H1 (cell line): ENCODE measurements around the gene CSRNP3. TPM values are rescaled to one million over a fixed set of nuclear protein-coding genes. Genes with fewer than 3 reads are reported as not detected.

ENCODE experiments used
- CTCF ChIA-PET: fragments of 300-600 bp; sonication (Branson Sonifier 250); formaldehyde crosslinking; loops from one replicate; lab custom pipeline; 2021; ENCODE audit not compliant: partially characterized antibody; lab: Charles Lee
- POLR2A ChIA-PET: fragments of 300-600 bp; sonication (Branson Sonifier 250); formaldehyde crosslinking; loops from one replicate; lab custom pipeline; 2021; ENCODE audit warnings: inconsistent platforms; ENCODE audit not compliant: partially characterized antibody; lab: Charles Lee
- DNase-seq, 2 experiments: peaks; one replicate each; pipeline versions ENCODE4 v3.0.0 to v3.0.0-alpha.2; 2010 to 2022; ENCODE audit warnings: low spot score in 2 of 2, low read depth in 1 of 2, mixed read lengths in 1 of 2
- FAIRE-seq: peaks from 2 replicates; lab custom pipeline; 2011; peaks lifted over from hg19 to GRCh38; lab: Jason Lieb, UNC
- H2AFZ ChIP-seq: 2 replicates; pipeline ENCODE4 v1.8.1; 2012; ENCODE audit warnings: low read length, inconsistent platforms
- H2AK5ac ChIP-seq: 2 replicates; pipeline ENCODE4 v1.6.1; 2013; ENCODE audit warnings: low read depth, low read length
- H2BK120ac ChIP-seq: replicated peaks from 2 replicates; pipeline ENCODE3; 2013; ENCODE audit warnings: low read depth, low read length, inconsistent platforms
- H2BK12ac ChIP-seq: 2 replicates; pipeline ENCODE4 v1.6.1; 2013; ENCODE audit warnings: low read depth, low read length
- H2BK15ac ChIP-seq: 2 replicates; pipeline ENCODE4 v1.6.1; 2013; ENCODE audit warnings: low read length
- H2BK20ac ChIP-seq: 2 replicates; pipeline ENCODE4 v1.6.1; 2013; ENCODE audit warnings: low read length
- H2BK5ac ChIP-seq: 2 replicates; pipeline ENCODE4 v1.6.1; 2013; ENCODE audit warnings: low read depth, low read length
- H3K14ac ChIP-seq: 2 replicates; pipeline ENCODE4 v1.6.1; 2013; ENCODE audit warnings: inconsistent platforms; ENCODE audit not compliant: insufficient read length
- H3K18ac ChIP-seq: 2 replicates; pipeline ENCODE4 v1.6.1; 2013; ENCODE audit warnings: low read length; ENCODE audit errors: extremely low read depth
- H3K23ac ChIP-seq: 2 replicates; pipeline ENCODE4 v1.6.1; 2013; ENCODE audit warnings: inconsistent platforms; ENCODE audit not compliant: insufficient read length
- H3K23me2 ChIP-seq: 2 replicates; pipeline ENCODE4 v1.6.1; 2013; ENCODE audit warnings: low read depth, low read length
- H3K27ac ChIP-seq: 2 replicates; pipeline ENCODE4 v1.6.1; 2011; ENCODE audit warnings: low read depth, low read length, inconsistent platforms
- H3K27me3 ChIP-seq, 4 experiments: replicated peaks in 1 of 4; 1 replicate in 1 of 4; 2 replicates in 3 of 4; pipeline versions ENCODE4 v1.6.1 to v1.8.1; 2011 to 2013; ENCODE audit warnings: low read length in 3 of 4, mild to moderate bottlenecking in 3 of 4, inconsistent platforms in 2 of 4, mixed read lengths in 2 of 4, moderate library complexity in 1 of 4; ENCODE audit not compliant: control insufficient read depth in 3 of 4, insufficient read depth in 3 of 4; ENCODE audit errors: extremely low read depth in 1 of 4
- H3K36me3 ChIP-seq, 4 experiments: 2 replicates each; pipeline versions ENCODE4 v1.6.1 to v1.8.1; 2011 to 2013; ENCODE audit warnings: mild to moderate bottlenecking in 4 of 4, low read length in 3 of 4, moderate library complexity in 2 of 4, control low read depth in 1 of 4, inconsistent platforms in 1 of 4; ENCODE audit not compliant: insufficient read depth in 4 of 4, control insufficient read depth in 2 of 4
- H3K4ac ChIP-seq: replicated peaks from 2 replicates; pipeline ENCODE3; 2013; ENCODE audit warnings: low read length, low read depth, mixed read lengths, inconsistent platforms; ENCODE audit not compliant: insufficient read length
- H3K4me1 ChIP-seq, 4 experiments: replicated peaks in 1 of 4; 1 replicate in 1 of 4; 2 replicates in 3 of 4; pipeline versions ENCODE4 v1.6.1 to v1.8.1; 2011 to 2013; ENCODE audit warnings: low read length in 3 of 4, inconsistent platforms in 2 of 4, mixed read lengths in 1 of 4; ENCODE audit not compliant: insufficient read depth in 4 of 4, control insufficient read depth in 3 of 4
- H3K4me2 ChIP-seq, 2 experiments: 2 replicates each; pipeline versions ENCODE4 v1.6.1 to v1.8.1; 2011 to 2013; ENCODE audit warnings: low read depth in 2 of 2, low read length in 2 of 2, control low read depth in 1 of 2, inconsistent platforms in 1 of 2, mild to moderate bottlenecking in 1 of 2; ENCODE audit not compliant: insufficient read depth in 1 of 2
- H3K4me3 ChIP-seq, 4 experiments: fragments of 200-600, 300-600 bp in 1 of 4; sonication (generic), shearing (Covaris generic), sonication (Bioruptor Twin) in 1 of 4; 2 replicates each; pipeline versions ENCODE4 v1.5.1 to v1.8.1; 2011 to 2016; ENCODE audit warnings: low read length in 4 of 4, low read depth in 3 of 4, control low read depth in 2 of 4, inconsistent platforms in 2 of 4, mild to moderate bottlenecking in 2 of 4, mixed read lengths in 1 of 4, moderate library complexity in 1 of 4; ENCODE audit not compliant: insufficient read depth in 2 of 4; ENCODE audit errors: extremely low read depth in 1 of 4
- H3K56ac ChIP-seq: replicated peaks from 2 replicates; pipeline ENCODE3; 2013; ENCODE audit warnings: low read depth, mild to moderate bottlenecking, mixed read lengths, low read length, inconsistent platforms; ENCODE audit not compliant: insufficient read length
- H3K79me1 ChIP-seq: 2 replicates; pipeline ENCODE4 v1.6.1; 2013; ENCODE audit warnings: low read depth, low read length, control low read depth
- H3K79me2 ChIP-seq, 2 experiments: 2 replicates each; pipeline versions ENCODE4 v1.6.1 to v1.8.1; 2012 to 2013; ENCODE audit warnings: low read length in 2 of 2, mild to moderate bottlenecking in 2 of 2, inconsistent platforms in 1 of 2; ENCODE audit not compliant: insufficient read depth in 2 of 2, control insufficient read depth in 1 of 2
- H3K9ac ChIP-seq, 4 experiments: replicated peaks in 1 of 4; 1 replicate in 1 of 4; 2 replicates in 3 of 4; pipeline versions ENCODE4 v1.6.1 to v1.8.1; 2011 to 2013; ENCODE audit warnings: low read depth in 3 of 4, low read length in 3 of 4, control low read depth in 2 of 4, mild to moderate bottlenecking in 2 of 4, moderate library complexity in 2 of 4, inconsistent platforms in 1 of 4; ENCODE audit errors: extremely low read depth in 1 of 4
- H3K9me3 ChIP-seq, 2 experiments: 2 replicates each; pipeline versions ENCODE4 v1.6.1 to v1.8.1; 2012 to 2013; ENCODE audit warnings: mild to moderate bottlenecking in 2 of 2, moderate library complexity in 2 of 2, control low read depth in 1 of 2, inconsistent platforms in 1 of 2, low read depth in 1 of 2, low read length in 1 of 2, mixed read lengths in 1 of 2; ENCODE audit not compliant: insufficient read depth in 2 of 2
- H4K20me1 ChIP-seq, 2 experiments: replicated peaks in 1 of 2; 2 replicates each; pipeline versions ENCODE3 to v1.8.1; 2011 to 2013; ENCODE audit warnings: inconsistent platforms in 2 of 2, low read length in 2 of 2, mild to moderate bottlenecking in 1 of 2; ENCODE audit not compliant: insufficient read depth in 2 of 2, control insufficient read depth in 1 of 2
- H4K5ac ChIP-seq: 2 replicates; pipeline ENCODE4 v1.6.1; 2013; ENCODE audit warnings: low read length, low read depth, mixed read lengths, inconsistent platforms; ENCODE audit not compliant: insufficient read length
- H4K8ac ChIP-seq: 2 replicates; pipeline ENCODE4 v1.8.0; 2013; ENCODE audit warnings: mild to moderate bottlenecking, moderate library complexity, low read length, inconsistent platforms; ENCODE audit not compliant: insufficient read depth; ENCODE audit errors: extremely low read depth
- H4K91ac ChIP-seq: replicated peaks from 2 replicates; pipeline ENCODE3; 2013; ENCODE audit warnings: low read length, mixed read lengths, inconsistent platforms; ENCODE audit not compliant: insufficient read length
- ATF3 ChIP-seq: IDR thresholded peaks from 2 replicates; pipeline ENCODE4 v1.6.1; 2011; ENCODE audit warnings: low read depth, mild to moderate bottlenecking, low read length; ENCODE audit not compliant: insufficient read depth
- BCL11A ChIP-seq, 2 experiments: IDR thresholded peaks; one replicate each; pipeline ENCODE4 v1.6.1; 2011; ENCODE audit warnings: low read depth in 2 of 2, low read length in 2 of 2, mild to moderate bottlenecking in 2 of 2
- CHD1 ChIP-seq: IDR thresholded peaks from 2 replicates; pipeline ENCODE4 v1.6.1; 2012; ENCODE audit warnings: low read depth, low read length, improper control_type of control experiment
- KDM5A ChIP-seq: fragments of 200-600 bp; IDR thresholded peaks from 2 replicates; pipeline ENCODE4 v1.7.1; 2012; ENCODE audit warnings: mild to moderate bottlenecking, low read length, inconsistent platforms, mixed read lengths
- RBBP5 ChIP-seq: IDR thresholded peaks from 2 replicates; pipeline ENCODE4 v1.7.1; 2012; ENCODE audit warnings: low read depth, mild to moderate bottlenecking, inconsistent platforms, low read length, moderate library complexity, borderline replicate concordance
- RFX5 ChIP-seq: IDR thresholded peaks from 2 replicates; pipeline ENCODE4 v1.6.1; 2011; ENCODE audit warnings: low read depth, low read length, improper control_type of control experiment, borderline replicate concordance
- RNF2 ChIP-seq: fragments of 200-900, 300-1000 bp; sonication (generic); IDR thresholded peaks from 2 replicates; pipeline ENCODE4 v1.7.1; 2016; ENCODE audit warnings: borderline replicate concordance, low read depth, mild to moderate bottlenecking, antibody characterized with exemption, low read length; ENCODE audit not compliant: poor library complexity, severe bottlenecking; ENCODE audit errors: missing control alignments
- SIN3A ChIP-seq, 2 experiments: IDR thresholded peaks in 1 of 2; conservative IDR thresholded peaks in 1 of 2; 2 replicates each; pipeline ENCODE4 v1.6.1; 2011 to 2012; ENCODE audit warnings: low read length in 2 of 2, improper control_type of control experiment in 1 of 2, low read depth in 1 of 2, mild to moderate bottlenecking in 1 of 2
- SIRT6 ChIP-seq: IDR thresholded peaks from one replicate; pipeline ENCODE4 v1.7.1; 2012; ENCODE audit warnings: low read length, inconsistent platforms
- YY1 ChIP-seq: IDR thresholded peaks from 2 replicates; pipeline ENCODE4 v1.6.1; 2011; ENCODE audit warnings: low read depth, mild to moderate bottlenecking, low read length
- WGBS, 2 experiments: shearing (Covaris generic) in 1 of 2; methylation state at CpG; one replicate each; pipeline versions ENCODE4 v1.1.6 to v1.1.7; 2013 to 2015; ENCODE audit warnings: low lambda C conversion rate in 2 of 2, mixed read lengths in 2 of 2, inconsistent platforms in 1 of 2, low coverage in 1 of 2, missing lambda C conversion rate in 1 of 2; ENCODE audit not compliant: insufficient replicate concordance in 2 of 2, insufficient coverage in 1 of 2, insufficient read length in 1 of 2; ENCODE audit errors: extremely low coverage in 1 of 2, missing lambda C conversion rate in 1 of 2; 5-methylcytosine and 5-hydroxymethylcytosine counted together
- polyA plus RNA-seq, 7 experiments: library from polyadenylated mRNA; depleted of rRNA in 3 of 7; stranded (reverse) in 5 of 7; unstranded in 2 of 7; fragments of >200 nt in 5 of 7; fragments of 200-250 nt in 2 of 7; gene quantifications; 1 replicate in 5 of 7; 2 replicates in 1 of 7; 4 replicates in 1 of 7; pipeline versions ENCODE4 v1.2.1 to v1.2.3, GENCODE V29; 2011 to 2013; ENCODE audit warnings: missing spikeins in 2 of 7, mixed read lengths in 2 of 7
- total RNA-seq: library from RNA; stranded (reverse); fragmentation: NEBNext Ultra II Directional; extraction: Animal tissue kit (Norgen Biotek cat#: 25700); gene quantifications from 2 replicates; pipeline ENCODE4 v1.2.1, GENCODE V29; 2021

CSRNP3 gene
- total and polyA plus RNA-seq, 2 of the 8 experiments (the other 6 are each of a cell fraction or from before 2014, with no cell fraction given), result 1.3 to 6.5 TPM

GRCh38 chr2:165524720-165525119 is 55.2 kb downstream of the CSRNP3 start:
- H3K9ac ChIP-seq, result no peak overlapping the region
- no peak overlapping the region for H3K56ac ChIP-seq
- POLR2A ChIA-PET, result no interaction called here
- 0 out of 8 replicates have a peak, but pooled peaks cover 0 to 2% (median 0%) of the 10 kb centered on the region in 4 experiments for H3K36me3 ChIP-seq
- H2BK20ac ChIP-seq, result no peak overlapping the region
- H3K4ac ChIP-seq, result no peak overlapping the region
- H3K4me2 ChIP-seq, result no peak overlapping the region
- no peak overlapping the region for H3K23ac ChIP-seq
- no peak overlapping the region for H3K27ac ChIP-seq
- no peak overlapping the region for H2AFZ ChIP-seq
- H3K23me2 ChIP-seq, result peaks cover 2% of the 10 kb centered on the region; the same call in 1 of the 2 replicates
- DNase-seq (no peak), FAIRE-seq (no peak)
- H4K20me1 ChIP-seq, result no peaks in the 10 kb centered on the region
- H2BK5ac ChIP-seq, result no peak overlapping the region
- H3K27me3 ChIP-seq, result no peaks in the 10 kb centered on the region
- peaks cover 0 to 3% of the 10 kb centered on the region in 2 experiments; a peak in 1 of 4 replicates for H3K9me3 ChIP-seq
- TF ChIP-seq ATF3, result no peak
- TF ChIP-seq RBBP5, result no peak
- no peak for TF ChIP-seq SIN3A (conservative IDR thresholded peaks at IDR 0.05 in 1 of 2, IDR thresholded peaks at IDR 0.05 in 1 of 2; ENCODE audit: low read depth in 1 of 2, low read length in 2 of 2)
- no peak for TF ChIP-seq RFX5
- TF ChIP-seq KDM5A, result no peak
- TF ChIP-seq YY1, result no peak
- no peak for TF ChIP-seq SIRT6
- no peak for TF ChIP-seq RNF2
- TF ChIP-seq BCL11A (IDR thresholded peaks at IDR 0.05; ENCODE audit: low read depth in 2 of 2, low read length in 2 of 2), result no peak
- TF ChIP-seq CHD1, result no peak
- no peak overlapping the region for H3K18ac ChIP-seq
- H2AK5ac ChIP-seq, result no peak overlapping the region
- no peak overlapping the region for H4K8ac ChIP-seq
- H3K79me2 ChIP-seq, result no peaks in the 10 kb centered on the region
- H4K5ac ChIP-seq, result no peak overlapping the region
- H3K79me1 ChIP-seq, result no peaks in the 10 kb centered on the region
- H2BK15ac ChIP-seq, result no peak overlapping the region
- no peak overlapping the region for H2BK120ac ChIP-seq
- no peak overlapping the region for H3K14ac ChIP-seq
- H3K4me1 ChIP-seq, result peaks cover 0 to 6% (median under 1%) of the 10 kb centered on the region in 4 experiments; a peak in 3 of 7 replicates
- WGBS, 2 experiments, result 96% methylated on average over 1 of the region's 1 CpG; no CpG with 5 or more reads in 1 of the 2 experiments
- H3K4me3 ChIP-seq, result no peak overlapping the region
- CTCF ChIA-PET, result no interaction called here
- H2BK12ac ChIP-seq, result no peak overlapping the region
- no peak overlapping the region for H4K91ac ChIP-seq
